NCI-H2227 (cell line): Measurements from ENCODE around the gene PCNA.
"Not testable (repeated sequence)": the region's sequence is repeated elsewhere in the genome, so short reads cannot be mapped to it uniquely, and the experiment has no call there.

Experiments used
- DNase-seq: peaks from one replicate; lab custom pipeline; 2025; ENCODE audit not compliant: unreplicated experiment; lab: John Stamatoyannopoulos, UW

Gene PCNA

DNA sequence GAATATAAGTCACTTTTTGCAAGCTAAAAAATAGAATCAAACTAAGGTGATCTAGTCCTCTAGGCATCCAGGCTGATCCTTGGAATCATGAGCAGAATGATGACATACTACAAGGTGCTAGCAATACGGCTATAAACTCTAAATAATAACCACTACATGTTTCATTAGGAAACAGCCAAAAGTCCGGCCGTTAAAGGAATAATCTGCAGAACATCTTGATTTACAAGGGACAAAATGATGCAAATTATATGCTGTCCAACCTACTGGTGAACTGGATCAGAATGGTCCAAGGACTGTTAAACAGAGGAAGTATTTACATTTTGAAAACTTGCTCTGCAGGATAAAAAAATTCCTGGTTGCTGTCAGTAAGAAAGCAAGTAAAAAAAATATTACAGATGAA is 19.8 kb downstream of the PCNA start:
- not testable (repeated sequence) for DNase-seq

DNA sequence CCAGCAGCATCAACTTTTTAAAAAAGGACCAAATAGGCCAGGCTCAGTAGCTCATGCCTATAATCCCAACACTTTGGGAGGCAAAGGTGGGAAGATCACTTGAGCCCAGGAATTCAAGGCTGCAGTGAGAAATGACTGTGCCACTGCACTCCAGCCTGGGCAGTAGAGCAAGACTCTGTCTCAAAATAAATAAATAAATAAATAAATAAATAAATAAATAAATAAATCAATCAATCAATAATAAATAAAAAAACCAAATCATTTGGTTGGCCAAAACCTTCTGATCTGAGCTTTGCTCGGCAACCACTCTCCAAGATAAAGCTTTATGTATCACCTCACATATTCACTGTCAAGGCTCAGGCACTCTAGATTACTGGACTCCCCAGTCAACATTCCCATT is 20.7 kb downstream of the PCNA start:
- not testable (repeated sequence) for DNase-seq

DNA sequence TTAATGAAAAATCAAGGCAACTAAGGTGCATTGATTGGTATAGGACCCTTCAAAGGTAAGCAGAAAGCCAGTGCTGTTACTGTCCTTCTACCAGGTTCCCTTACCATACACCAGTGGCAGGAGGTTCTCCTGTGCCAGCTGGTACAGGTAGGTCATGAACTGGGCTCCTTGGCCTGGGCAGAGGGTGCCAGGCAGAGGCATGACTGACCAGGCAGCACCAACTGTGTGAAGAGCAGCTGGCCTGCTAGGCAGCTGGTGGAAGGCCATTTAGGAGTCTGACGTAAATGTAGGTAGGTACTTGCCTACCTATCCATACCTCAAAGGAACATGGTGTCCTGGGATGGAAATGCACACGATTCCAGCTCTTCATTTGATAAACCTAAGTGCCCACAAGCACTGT is 23.3 kb downstream of the PCNA start:
- DNase-seq: no peak

DNA sequence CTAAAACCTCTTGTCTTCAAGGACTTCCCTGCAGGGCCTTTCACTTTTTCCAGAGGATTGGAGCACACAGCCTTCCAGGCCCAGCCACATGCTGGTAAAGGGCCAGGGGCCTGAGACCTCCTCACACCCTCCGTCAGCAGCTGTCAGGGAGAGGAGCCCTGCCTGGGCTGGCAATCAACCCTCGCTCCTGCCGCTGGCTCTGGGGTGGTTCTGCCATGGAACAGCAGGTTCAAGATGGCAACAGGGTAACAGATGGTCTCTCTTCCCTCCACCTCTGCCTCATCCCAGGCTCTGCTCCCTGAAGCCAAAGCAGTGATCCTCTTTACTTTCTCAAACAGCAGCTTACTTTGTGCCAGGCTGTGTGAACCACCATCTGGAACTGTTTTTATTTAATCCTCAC is 23.8 kb downstream of the PCNA start:
- DNase-seq: no peak

- no peak for DNase-seq
These were observed 24.3 kb downstream of the PCNA start for GRCh38 chr20:5095454-5095853.

GRCh38 chr20:5092765-5093339 is 26.9 kb downstream of the PCNA start:
- DNase-seq: no peak

GRCh38 chr20:5091902-5092301 is 27.9 kb downstream of the PCNA start:
- DNase-seq: no peak

DNA sequence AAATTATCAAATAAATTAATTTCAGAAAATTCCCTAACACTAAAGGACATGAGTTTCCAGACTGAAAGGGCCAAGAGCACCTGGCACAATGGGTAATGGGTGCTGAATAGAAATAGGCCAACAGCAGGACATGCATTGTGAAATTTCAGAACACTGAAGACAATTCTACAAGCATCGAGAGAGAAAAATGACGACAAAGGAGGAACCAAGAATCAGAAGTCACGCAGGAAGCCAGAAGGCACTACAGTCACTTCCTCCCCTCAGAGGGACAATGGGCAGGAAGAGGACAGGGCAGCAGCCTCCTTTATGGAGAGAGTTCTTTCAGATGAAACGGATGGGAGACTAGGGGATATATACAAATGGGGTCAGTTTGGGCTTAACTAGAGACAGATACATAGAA is 29.6 kb downstream of the PCNA start:
- DNase-seq: no peak

- no peak for DNase-seq
These were observed 31.1 kb downstream of the PCNA start for GRCh38 chr20:5088688-5089087.

DNA sequence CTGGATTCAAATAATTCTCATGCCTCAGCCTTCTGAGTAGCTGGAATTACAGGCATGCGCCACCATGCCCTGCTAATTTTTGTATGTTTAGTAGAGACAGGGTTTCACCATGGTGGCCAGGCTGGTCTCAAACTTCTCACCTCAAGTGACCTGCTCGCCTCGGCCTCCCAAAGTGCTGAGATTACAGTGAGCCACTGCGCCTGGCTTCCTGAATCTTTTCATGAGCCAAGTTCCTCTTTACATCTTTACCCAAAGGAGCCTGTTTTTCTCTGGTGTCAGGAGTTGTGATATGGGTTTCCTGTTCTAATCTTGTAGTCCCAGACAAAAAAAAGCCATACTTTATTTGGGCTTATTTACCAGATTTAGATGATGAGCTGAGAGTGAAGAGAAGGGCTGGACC is 34.4 kb downstream of the PCNA start:
- DNase-seq: no peak

GRCh38 chr20:5080384-5080877 is 39.3 kb downstream of the PCNA start:
- no peak for DNase-seq

DNA sequence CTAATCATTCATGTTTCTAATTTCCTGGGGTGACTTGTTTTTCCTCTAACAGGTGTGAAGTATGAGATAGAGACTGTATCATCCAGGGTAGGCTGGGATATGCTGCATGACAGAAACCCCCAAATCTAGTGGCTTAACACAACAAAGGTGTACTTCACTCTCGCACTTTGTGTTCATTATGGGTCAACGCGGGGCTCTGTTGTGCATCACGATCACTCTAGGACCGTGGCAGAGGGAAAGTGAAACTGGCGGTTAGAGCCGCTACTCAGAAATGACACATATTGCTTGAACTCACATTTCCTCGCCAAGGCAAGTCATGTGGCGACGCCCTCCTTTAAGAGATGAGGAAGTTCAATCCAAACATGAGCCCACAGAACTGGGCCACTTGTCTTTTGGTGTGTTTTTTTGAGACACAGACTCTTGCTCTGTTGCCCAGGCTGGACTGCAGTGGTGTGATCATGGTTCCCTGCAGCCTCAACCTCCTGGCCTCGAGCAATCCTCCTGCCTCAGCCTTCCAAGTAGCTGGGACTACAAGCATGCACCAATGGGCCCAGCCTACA is 41.3 kb downstream of the PCNA start:
- DNase-seq: peak; percentile 15

DNA sequence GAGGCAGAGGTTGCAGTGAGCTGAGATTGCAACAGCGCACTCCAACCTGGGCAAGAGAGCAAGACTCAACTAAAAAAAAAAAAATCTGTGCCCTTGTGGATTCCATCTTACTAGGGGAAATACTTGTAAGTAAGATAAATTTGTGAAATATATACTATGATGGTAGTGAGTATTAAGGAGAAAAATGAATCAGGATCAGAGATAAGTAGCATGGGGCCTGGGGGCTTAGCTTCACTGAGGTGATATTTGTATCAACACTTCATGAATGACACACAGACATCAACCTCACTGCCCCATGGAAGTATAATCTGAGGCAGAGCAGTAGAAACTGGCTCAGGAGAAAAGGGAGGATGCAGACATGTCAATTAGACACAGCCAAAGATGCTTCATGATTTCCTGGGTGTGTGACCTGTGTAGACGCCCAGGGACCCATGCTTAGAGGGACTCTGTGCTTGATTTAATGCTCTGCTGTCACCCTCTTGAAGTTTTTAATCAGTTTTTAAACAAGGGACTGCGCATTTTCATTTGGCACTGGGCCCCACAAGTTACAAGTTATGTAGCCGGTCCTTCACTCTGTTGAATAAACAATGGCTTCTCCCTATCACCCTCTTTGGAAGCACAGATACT is 41.9 kb downstream of the PCNA start:
- DNase-seq: no peak

GRCh38 chr20:5076913-5077312 is 42.8 kb downstream of the PCNA start:
- DNase-seq: not testable (repeated sequence)

DNA sequence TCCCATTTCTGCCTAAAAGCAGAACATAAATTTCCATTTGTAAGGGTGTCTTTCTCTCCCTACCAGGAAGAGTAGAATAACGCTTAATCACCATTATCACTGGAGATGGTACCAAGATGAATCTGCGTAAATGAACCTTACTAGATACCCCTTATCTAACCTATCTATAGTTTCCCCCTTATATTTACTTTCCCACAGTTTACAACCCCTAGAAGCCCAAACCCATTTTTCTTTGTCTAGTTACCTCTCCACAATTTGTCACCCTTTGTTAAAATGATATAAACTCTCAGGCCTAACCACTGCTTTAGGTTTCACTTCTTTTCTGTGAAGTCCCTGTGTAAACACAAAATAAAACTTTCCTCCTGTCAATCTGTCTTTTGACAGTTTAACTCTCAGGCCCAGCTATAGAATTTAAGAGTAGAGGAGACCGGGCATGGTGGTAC is 45.5 kb downstream of the PCNA start:
- DNase-seq: no peak

DNA sequence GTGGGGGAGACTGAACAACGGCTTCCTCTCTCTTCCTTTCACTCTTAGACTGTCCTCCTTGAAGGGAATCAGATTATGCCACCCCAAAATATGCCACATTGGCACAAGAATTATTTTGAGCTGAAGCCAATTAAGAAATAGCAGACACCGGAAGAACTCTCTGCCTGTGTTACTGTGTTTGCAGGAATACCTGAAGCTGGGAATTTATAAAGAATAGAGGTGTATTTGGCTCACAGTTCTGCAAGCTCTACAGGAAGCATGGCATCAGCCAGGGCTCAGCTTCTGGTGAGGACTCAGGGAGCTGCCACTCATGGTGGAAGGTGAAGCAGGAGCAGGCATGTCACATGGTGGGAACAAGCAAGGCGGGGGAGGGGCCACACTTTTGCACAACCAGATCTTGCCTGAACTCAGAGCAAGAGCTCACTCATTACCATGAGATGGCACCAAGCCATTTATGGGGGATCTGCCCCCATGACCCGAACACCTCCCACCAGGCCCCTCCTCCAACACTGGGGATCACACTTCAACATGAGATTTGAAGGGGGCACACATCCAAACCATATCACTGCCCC is 46.0 kb downstream of the PCNA start:
- no peak for DNase-seq

- DNase-seq: no peak
These were observed 46.8 kb downstream of the PCNA start for GRCh38 chr20:5072756-5073659.

- DNase-seq: not testable (repeated sequence)
These were observed 47.8 kb downstream of the PCNA start for GRCh38 chr20:5071942-5072341.

DNA sequence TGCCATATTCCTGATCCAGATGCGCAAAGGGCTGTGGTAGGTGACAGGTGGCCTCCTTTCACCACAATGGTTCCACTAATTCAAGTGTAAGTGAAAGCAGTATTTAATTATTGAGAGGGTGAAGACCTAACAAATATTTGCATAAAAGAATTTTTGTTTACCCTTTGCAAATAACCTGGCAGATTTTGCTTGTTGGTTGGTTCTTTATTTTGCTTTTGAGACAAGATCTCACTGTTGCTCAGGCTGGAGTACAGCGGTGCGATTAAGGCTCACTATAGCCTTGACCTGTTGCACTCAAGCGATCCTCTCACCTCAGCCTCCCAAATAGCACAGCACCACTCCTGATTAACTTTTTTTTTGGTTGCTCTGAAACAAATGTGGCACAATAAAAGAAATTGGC is 49.2 kb downstream of the PCNA start:
- DNase-seq: no peak

DNA sequence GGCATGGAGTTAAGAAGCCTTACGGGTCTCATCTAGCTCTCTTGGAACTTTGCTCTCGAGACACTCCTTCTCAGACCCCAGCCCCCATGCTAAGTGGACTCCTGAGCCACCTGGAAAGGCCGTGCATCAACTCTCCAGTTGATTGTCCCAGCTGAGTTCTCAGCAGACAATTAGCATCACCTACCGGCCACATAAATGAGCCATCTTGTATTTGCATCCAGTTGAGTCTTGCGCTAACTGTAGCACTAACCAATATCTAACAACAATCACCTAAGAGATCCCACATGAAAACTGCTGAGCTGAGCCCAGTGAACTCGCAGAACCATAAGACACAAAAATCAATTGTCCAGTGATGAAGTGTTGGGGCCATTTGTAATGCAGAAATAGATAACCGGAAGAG is 49.7 kb downstream of the PCNA start:
- no peak for DNase-seq

DNA sequence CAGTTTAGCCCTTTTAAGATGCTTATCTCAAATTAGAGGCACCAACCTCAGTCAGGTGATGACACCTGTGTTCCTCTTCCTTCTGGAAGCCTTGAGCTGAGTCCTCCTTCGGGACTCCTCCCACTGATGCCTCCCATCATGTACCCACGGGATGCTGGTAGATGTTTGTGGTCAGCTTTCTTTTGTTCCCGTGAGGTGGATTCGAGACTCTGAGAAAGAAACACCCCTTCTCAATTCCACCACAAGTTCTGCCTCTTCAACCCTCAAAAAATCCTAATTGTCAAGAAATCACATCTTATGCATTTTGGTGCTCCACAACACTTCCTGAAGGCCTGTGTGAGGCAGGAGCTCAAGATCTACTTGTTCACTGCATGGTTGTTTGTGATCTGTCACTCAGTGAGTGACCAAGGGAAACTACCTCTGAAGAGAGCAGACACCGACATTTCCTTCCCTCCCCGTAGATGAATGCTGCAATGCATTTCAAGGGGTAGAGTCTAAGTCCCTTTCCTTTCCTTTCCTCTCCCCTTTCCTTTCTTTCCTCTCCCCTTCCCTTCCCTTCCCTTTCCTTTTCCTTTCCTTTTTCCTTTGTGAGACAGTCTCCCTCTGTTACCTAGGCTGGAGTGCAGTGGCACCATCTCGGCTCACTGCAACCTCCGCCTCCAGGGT is 50.5 kb downstream of the PCNA start:
- no peak for DNase-seq
